Tibial nerve (tissue), 4 donors: ENCODE results near the gene AP5Z1. TPM values are rescaled to one million over a fixed set of nuclear protein-coding genes. Genes with fewer than 3 reads are reported as not detected.
"Not testable (repeated sequence)": the region's sequence is repeated elsewhere in the genome, so short reads cannot be mapped to it uniquely, and the experiment has no call there.

Source experiments
- DNase-seq, 2 donors: peaks; one replicate each; pipeline ENCODE4 v3.0.0-alpha.2; 2019; ENCODE audit warnings: low spot score in 2 of 2
- H3K27ac ChIP-seq, 4 donors: fragments of 200-600 bp; sonication (generic) in 3 of 4; one replicate each; pipeline ENCODE4 v1.5.1; 2017 to 2019; ENCODE audit warnings: mild to moderate bottlenecking in 1 of 4
- H3K27me3 ChIP-seq, 2 donors: fragments of 200-600 bp; sonication (generic) in 1 of 2; one replicate each; pipeline versions ENCODE4 v1.5.1 to v1.6.0; 2017 to 2019
- H3K36me3 ChIP-seq, 3 donors: fragments of 200-600 bp; sonication (generic); one replicate each; pipeline ENCODE4 v1.5.1; 2018 to 2019
- H3K4me1 ChIP-seq, 4 donors: fragments of 200-600 bp; sonication (generic) in 3 of 4; one replicate each; pipeline ENCODE4 v1.5.1; 2017 to 2019
- H3K4me3 ChIP-seq, 4 donors: fragments of 200-600 bp; sonication (generic) in 3 of 4; one replicate each; pipeline ENCODE4 v1.5.1; 2017 to 2019; ENCODE audit warnings: mild to moderate bottlenecking in 1 of 4, moderate library complexity in 1 of 4
- H3K9me3 ChIP-seq, 4 donors: fragments of 200-600 bp; sonication (generic) in 3 of 4; one replicate each; pipeline ENCODE4 v1.5.1; 2017 to 2019
- EP300 ChIP-seq, 2 donors: sonication (generic); formaldehyde crosslinking; IDR thresholded peaks; one replicate each; pipeline ENCODE4 v1.6.1; 2017; ENCODE audit warnings: antibody characterized with exemption in 2 of 2, mild to moderate bottlenecking in 1 of 2
- POLR2A ChIP-seq, 2 donors: fragments of 450-650 bp; IDR thresholded peaks; one replicate each; pipeline ENCODE4 v1.6.1; 2017; ENCODE audit warnings: antibody characterized with exemption in 2 of 2, mild to moderate bottlenecking in 2 of 2, moderate library complexity in 2 of 2
- WGBS, 2 donors: methylation state at CpG; one replicate each; pipeline ENCODE4 v1.1.5; 2018; 5-methylcytosine and 5-hydroxymethylcytosine counted together
- total RNA-seq, 4 donors: library from RNA; depleted of rRNA; stranded (reverse); fragments of >200 nt; gene quantifications; one replicate each; pipeline ENCODE4 v1.1.0, GENCODE V29; 2016
- TF ChIP-seq, protein P1 (sequence below), 5 experiments: fragments of 200-600 bp in 3 of 5; fragments of 450-650 bp in 2 of 5; sonication (generic) in 3 of 5; IDR thresholded peaks; one replicate each; pipeline ENCODE4 v1.5.1; 2016 to 2019; ENCODE audit warnings: antibody characterized with exemption in 5 of 5, mild to moderate bottlenecking in 3 of 5, moderate library complexity in 2 of 5

The AP5Z1 gene
- total RNA-seq, 4 donors from 2014 or later: 26.0 to 61.8 (median 40.7) TPM

- H3K36me3 ChIP-seq: peaks cover 0 to 70% (median 14%) of the 10 kb centered on the region in 3 donors
These were observed 17.2 kb downstream of the AP5Z1 start for GRCh38 chr7:4792537-4793126.

GRCh38 chr7:4793385-4793993 is 18.1 kb downstream of the AP5Z1 start:
- not testable (repeated sequence) for H3K4me3 ChIP-seq, H3K27ac ChIP-seq, DNase-seq, H3K27me3 ChIP-seq, H3K9me3 ChIP-seq
- WGBS, 2 donors: 90 to 95% methylated on average over 9 to 24 of the region's 30 CpGs
- H3K4me1 ChIP-seq: peaks cover 0 to 31% (median 3%) of the 10 kb centered on the region in 4 donors
- peaks cover 0 to 61% (median 5%) of the 10 kb centered on the region in 3 donors for H3K36me3 ChIP-seq

More at GRCh38 chr7:4792537-4793126, 17.2 kb downstream of the AP5Z1 start:
- Histone ChIP-seq H3K27ac (peak overlapping the region; percentile 2 to 85 (median 40)), H3K27me3 (no peaks in the 10 kb centered on the region), H3K4me1 (peaks cover 0 to 26% (median 3%) of the 10 kb centered on the region in 4 donors), H3K4me3 (peak overlapping the region in 3 of 4 donors; percentile 25 to 58 (median 48)), H3K9me3 (no peaks in the 10 kb centered on the region)
- DNase-seq: no peak
- WGBS, 2 donors: 9 to 73% methylated on average over 17 to 18 of the region's 47 CpGs
- TF ChIP-seq EP300 (IDR thresholded peaks at IDR 0.05): no peak
- TF ChIP-seq, protein P1, sequence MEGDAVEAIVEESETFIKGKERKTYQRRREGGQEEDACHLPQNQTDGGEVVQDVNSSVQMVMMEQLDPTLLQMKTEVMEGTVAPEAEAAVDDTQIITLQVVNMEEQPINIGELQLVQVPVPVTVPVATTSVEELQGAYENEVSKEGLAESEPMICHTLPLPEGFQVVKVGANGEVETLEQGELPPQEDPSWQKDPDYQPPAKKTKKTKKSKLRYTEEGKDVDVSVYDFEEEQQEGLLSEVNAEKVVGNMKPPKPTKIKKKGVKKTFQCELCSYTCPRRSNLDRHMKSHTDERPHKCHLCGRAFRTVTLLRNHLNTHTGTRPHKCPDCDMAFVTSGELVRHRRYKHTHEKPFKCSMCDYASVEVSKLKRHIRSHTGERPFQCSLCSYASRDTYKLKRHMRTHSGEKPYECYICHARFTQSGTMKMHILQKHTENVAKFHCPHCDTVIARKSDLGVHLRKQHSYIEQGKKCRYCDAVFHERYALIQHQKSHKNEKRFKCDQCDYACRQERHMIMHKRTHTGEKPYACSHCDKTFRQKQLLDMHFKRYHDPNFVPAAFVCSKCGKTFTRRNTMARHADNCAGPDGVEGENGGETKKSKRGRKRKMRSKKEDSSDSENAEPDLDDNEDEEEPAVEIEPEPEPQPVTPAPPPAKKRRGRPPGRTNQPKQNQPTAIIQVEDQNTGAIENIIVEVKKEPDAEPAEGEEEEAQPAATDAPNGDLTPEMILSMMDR (IDR thresholded peaks at IDR 0.05): no peak
- no peak for TF ChIP-seq POLR2A (IDR thresholded peaks at IDR 0.05)

- 76 to 79% methylated on average over 12 to 14 of the region's 14 CpGs for WGBS, 2 donors
- not testable (repeated sequence) for H3K4me3 ChIP-seq, H3K9me3 ChIP-seq, H3K27me3 ChIP-seq, DNase-seq, H3K27ac ChIP-seq
- H3K4me1 ChIP-seq: peaks cover 0 to 31% (median 3%) of the 10 kb centered on the region in 4 donors
- H3K36me3 ChIP-seq: peaks cover 0 to 60% (median 3%) of the 10 kb centered on the region in 3 donors
These were observed 18.7 kb downstream of the AP5Z1 start for GRCh38 chr7:4794171-4794570.

GRCh38 chr7:4794591-4795350 is 19.3 kb downstream of the AP5Z1 start:
- H3K9me3 ChIP-seq: no peaks in the 10 kb centered on the region
- no peak overlapping the region for H3K27ac ChIP-seq
- no peak overlapping the region for H3K4me3 ChIP-seq
- H3K27me3 ChIP-seq: no peaks in the 10 kb centered on the region
- peaks cover 0 to 37% (median 3%) of the 10 kb centered on the region in 4 donors for H3K4me1 ChIP-seq
- TF ChIP-seq, protein P1 (IDR thresholded peaks at IDR 0.05): no peak
- TF ChIP-seq EP300 (IDR thresholded peaks at IDR 0.05) (no peak), POLR2A (IDR thresholded peaks at IDR 0.05) (no peak)
- peaks cover 0 to 60% (median 3%) of the 10 kb centered on the region in 3 donors for H3K36me3 ChIP-seq
- no peak for DNase-seq
- 81 to 88% methylated on average over 24 of the region's 24 CpGs for WGBS, 2 donors

- TF ChIP-seq EP300 (IDR thresholded peaks at IDR 0.05): no peak
- TF ChIP-seq, protein P1 (IDR thresholded peaks at IDR 0.05): no peak
- TF ChIP-seq POLR2A (IDR thresholded peaks at IDR 0.05): no peak
- no peaks in the 10 kb centered on the region for H3K27me3 ChIP-seq
- H3K4me3 ChIP-seq: no peak overlapping the region
- no peak overlapping the region for H3K27ac ChIP-seq
- 86 to 89% methylated on average over 9 of the region's 9 CpGs for WGBS, 2 donors
- DNase-seq: no peak
- peaks cover 0 to 53% (median 0%) of the 10 kb centered on the region in 3 donors for H3K36me3 ChIP-seq
- no peaks in the 10 kb centered on the region for H3K9me3 ChIP-seq
- peaks cover 0 to 38% (median 3%) of the 10 kb centered on the region in 4 donors for H3K4me1 ChIP-seq
These were observed 21.0 kb downstream of the AP5Z1 start for GRCh38 chr7:4796453-4796852.
